MCF 10A (cell line): ENCODE measurements around the gene COX10. TPM values are rescaled to one million over a fixed set of nuclear protein-coding genes. Genes with fewer than 3 reads are reported as not detected.
"Not testable (repeated sequence)": the region's sequence is repeated elsewhere in the genome, so short reads cannot be mapped to it uniquely, and the experiment has no call there.

Experiments
- BruUV-seq: library from RNA; stranded (reverse); fragments of 400-500 nt; replicated peaks from 2 replicates; lab custom pipeline; 2021; lab: Mats Ljungman, UMichigan
- CTCF ChIA-PET: fragments of 300-600 bp; sonication (Branson Sonifier 250); formaldehyde crosslinking; extraction: SDS; loops from one replicate; lab custom pipeline; 2021; ENCODE audit warnings: antibody characterized with exemption, inconsistent platforms; lab: Yijun Ruan, JAX
- POLR2A ChIA-PET: fragments of 300-600, 350-650 bp; sonication (Branson Sonifier 250); formaldehyde crosslinking; extraction: SDS; loops from one replicate; lab custom pipeline; 2020; ENCODE audit warnings: antibody characterized with exemption, inconsistent platforms; lab: Yijun Ruan, JAX
- DNase-seq: peaks from one replicate; pipeline ENCODE4 v3.0.0-alpha.2; 2018; ENCODE audit not compliant: unreplicated experiment
- H3K27ac Mint-ChIP-seq: one replicate; pipeline ENCODE4 v1.8.0; 2022; ENCODE audit warnings: mild to moderate bottlenecking, low read depth, mixed read lengths; ENCODE audit not compliant: unreplicated experiment
- H3K27me3 Mint-ChIP-seq: one replicate; pipeline ENCODE4 v1.8.0; 2022; ENCODE audit warnings: mixed read lengths; ENCODE audit not compliant: insufficient read depth, unreplicated experiment
- H3K36me3 Mint-ChIP-seq: one replicate; pipeline ENCODE4 v1.8.0; 2022; ENCODE audit warnings: mild to moderate bottlenecking, moderate library complexity, mixed read lengths; ENCODE audit not compliant: insufficient read depth, unreplicated experiment
- H3K4me1 Mint-ChIP-seq: one replicate; pipeline ENCODE4 v1.8.0; 2022; ENCODE audit warnings: mixed read lengths; ENCODE audit not compliant: insufficient read depth, unreplicated experiment
- H3K4me3 Mint-ChIP-seq: one replicate; pipeline ENCODE4 v1.8.0; 2022; ENCODE audit warnings: mild to moderate bottlenecking, moderate library complexity, mixed read lengths; ENCODE audit not compliant: unreplicated experiment
- H3K9me3 Mint-ChIP-seq: one replicate; pipeline ENCODE4 v1.8.0; 2022; ENCODE audit warnings: mixed read lengths; ENCODE audit not compliant: unreplicated experiment
- intact Hi-C: fragments of 100-400 bp; cut with micrococcal nuclease; formaldehyde crosslinking; loops from 2 replicates; pipeline ENCODE4 v1.14.1; 2022
- total RNA-seq: library from RNA; stranded (reverse); gene quantifications from 2 replicates; pipeline ENCODE4 v1.2.3, GENCODE V29; 2022
- TF ChIP-seq, protein P1 (sequence below): fragments of 200-600 bp; IDR thresholded peaks from one replicate; pipeline ENCODE4 v1.8.0; 2022; ENCODE audit warnings: antibody characterized with exemption, mild to moderate bottlenecking; ENCODE audit not compliant: unreplicated experiment

Gene COX10
- total RNA-seq, 1 experiment from 2014 or later: 21.0 TPM

DNA sequence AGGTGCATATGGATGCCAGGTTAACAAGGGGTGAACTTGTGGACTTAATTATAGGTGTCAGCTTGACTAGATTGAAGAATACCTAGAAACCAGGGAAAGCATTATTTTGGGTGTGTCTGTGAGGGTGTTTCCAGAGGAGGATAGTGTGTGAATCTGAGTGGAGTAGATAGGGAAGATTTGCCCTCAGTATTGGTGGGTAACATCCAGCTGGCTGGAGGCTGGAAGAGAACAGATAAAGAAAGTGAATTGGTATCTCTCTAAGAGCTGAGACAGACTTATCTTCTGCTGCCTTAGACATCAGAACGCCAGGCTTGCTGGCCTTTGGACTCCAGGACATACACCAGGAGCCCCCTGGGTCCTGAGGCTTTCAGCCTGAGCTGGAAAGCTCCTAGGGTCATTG is 92.1 kb downstream of the COX10 start:
- DNase-seq: no peak
- CTCF ChIA-PET: no interaction called here
- POLR2A ChIA-PET: interaction anchor here (0.6 to 1.0 kb wide), 2 partner anchors 45 to 512 kb away, joined by 3 read pairs; no protein-coding TSS in a partner anchor
- Mint-ChIP-seq H3K4me1 (no peaks in the 10 kb centered on the region), H3K27ac (no peak overlapping the region), H3K36me3 (peaks cover 4% of the 10 kb centered on the region), H3K4me3 (no peak overlapping the region), H3K9me3 (no peaks in the 10 kb centered on the region), H3K27me3 (no peaks in the 10 kb centered on the region)
- TF ChIP-seq, protein P1, sequence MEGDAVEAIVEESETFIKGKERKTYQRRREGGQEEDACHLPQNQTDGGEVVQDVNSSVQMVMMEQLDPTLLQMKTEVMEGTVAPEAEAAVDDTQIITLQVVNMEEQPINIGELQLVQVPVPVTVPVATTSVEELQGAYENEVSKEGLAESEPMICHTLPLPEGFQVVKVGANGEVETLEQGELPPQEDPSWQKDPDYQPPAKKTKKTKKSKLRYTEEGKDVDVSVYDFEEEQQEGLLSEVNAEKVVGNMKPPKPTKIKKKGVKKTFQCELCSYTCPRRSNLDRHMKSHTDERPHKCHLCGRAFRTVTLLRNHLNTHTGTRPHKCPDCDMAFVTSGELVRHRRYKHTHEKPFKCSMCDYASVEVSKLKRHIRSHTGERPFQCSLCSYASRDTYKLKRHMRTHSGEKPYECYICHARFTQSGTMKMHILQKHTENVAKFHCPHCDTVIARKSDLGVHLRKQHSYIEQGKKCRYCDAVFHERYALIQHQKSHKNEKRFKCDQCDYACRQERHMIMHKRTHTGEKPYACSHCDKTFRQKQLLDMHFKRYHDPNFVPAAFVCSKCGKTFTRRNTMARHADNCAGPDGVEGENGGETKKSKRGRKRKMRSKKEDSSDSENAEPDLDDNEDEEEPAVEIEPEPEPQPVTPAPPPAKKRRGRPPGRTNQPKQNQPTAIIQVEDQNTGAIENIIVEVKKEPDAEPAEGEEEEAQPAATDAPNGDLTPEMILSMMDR: no peak
- no TSS peak for BruUV-seq
- intact Hi-C loops: no loop called here

DNA sequence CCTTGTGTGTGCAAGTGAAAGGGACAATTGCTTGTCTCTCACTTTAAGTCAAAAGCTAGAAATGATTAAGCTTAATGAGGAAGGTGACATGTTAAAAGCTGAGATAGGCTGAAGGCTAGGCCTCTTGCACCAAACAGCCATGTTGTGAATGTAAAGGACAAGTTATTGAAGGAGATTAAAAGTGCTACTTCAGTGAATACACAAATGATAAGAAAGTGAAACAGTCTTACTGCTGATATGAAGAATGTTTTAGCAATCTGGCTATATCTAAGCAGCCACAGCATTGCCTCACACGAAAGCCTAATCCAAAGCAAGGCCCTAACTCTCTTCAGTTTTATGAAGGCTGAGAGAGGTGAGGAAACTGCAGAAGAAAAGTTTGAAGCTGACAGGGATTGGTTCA is 96.3 kb downstream of the COX10 start:
- ChIA-PET POLR2A (no interaction called here), CTCF (interaction anchor here (0.6 to 1.0 kb wide), 2 partner anchors 41 to 571 kb away, joined by 3 read pairs; no protein-coding TSS in a partner anchor)
- Mint-ChIP-seq H3K36me3 (peaks cover 4% of the 10 kb centered on the region), H3K4me3 (no peak overlapping the region), H3K27ac (no peak overlapping the region), H3K27me3 (no peaks in the 10 kb centered on the region), H3K9me3 (peaks cover 14% of the 10 kb centered on the region), H3K4me1 (no peaks in the 10 kb centered on the region)
- no peak for DNase-seq
- no TSS peak for BruUV-seq
- TF ChIP-seq, protein P1: no peak
- intact Hi-C loops: no loop called here

DNA sequence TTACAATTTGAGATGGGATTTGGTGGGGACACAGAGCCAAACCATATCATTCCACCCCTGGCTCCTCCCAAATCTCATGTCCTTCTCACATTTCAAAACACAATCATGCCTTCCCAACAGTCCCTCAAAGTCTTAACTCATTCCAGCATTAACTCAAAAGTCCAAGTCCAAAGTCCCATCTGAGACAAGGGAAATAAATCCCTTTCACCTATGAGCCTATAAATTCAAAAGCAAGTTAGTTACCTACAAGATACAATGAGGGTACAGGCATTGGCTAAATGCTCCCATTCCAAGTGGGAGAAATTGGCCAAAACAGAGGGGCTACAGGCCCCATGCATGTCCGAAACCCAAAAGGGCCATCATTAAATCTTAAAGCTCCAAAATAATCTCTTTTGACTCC is 98.5 kb downstream of the COX10 start:
- BruUV-seq, DNase-seq, H3K27me3 Mint-ChIP-seq, H3K4me1 Mint-ChIP-seq, intact Hi-C loops, H3K27ac Mint-ChIP-seq, H3K36me3 Mint-ChIP-seq, POLR2A ChIA-PET, H3K4me3 Mint-ChIP-seq: not testable (repeated sequence)
- CTCF ChIA-PET: interaction anchor here (0.6 kb wide), 1 partner anchor 58 kb away, joined by 3 read pairs; no protein-coding TSS in a partner anchor
- H3K9me3 Mint-ChIP-seq: peaks cover 14% of the 10 kb centered on the region

DNA sequence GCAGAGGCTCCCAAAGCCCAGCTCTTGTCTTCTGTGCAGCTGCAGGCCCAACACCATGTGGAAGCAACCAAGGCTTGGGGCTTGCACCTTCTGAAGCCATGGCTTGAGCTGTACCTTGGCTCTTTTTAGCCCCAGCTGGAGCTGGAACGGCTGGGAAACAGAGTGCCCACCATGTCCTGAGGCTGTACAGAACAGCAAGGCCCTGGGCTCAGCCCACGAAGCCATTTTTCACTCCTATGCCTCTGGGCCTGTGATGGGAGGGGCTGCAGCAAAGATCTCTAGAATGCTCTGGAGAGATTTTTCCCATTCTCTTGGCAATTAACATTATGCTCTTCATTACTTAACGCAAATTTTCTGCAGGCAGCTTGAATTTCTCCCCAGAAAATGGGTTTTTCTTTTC is 99.3 kb downstream of the COX10 start:
- Mint-ChIP-seq H3K27me3 (no peaks in the 10 kb centered on the region), H3K36me3 (peaks cover 5% of the 10 kb centered on the region), H3K4me3 (no peak overlapping the region), H3K9me3 (peaks cover 14% of the 10 kb centered on the region), H3K27ac (no peak overlapping the region), H3K4me1 (no peaks in the 10 kb centered on the region)
- no TSS peak for BruUV-seq
- intact Hi-C loops: no loop called here
- ChIA-PET POLR2A (no interaction called here), CTCF (interaction anchor here (0.6 to 0.7 kb wide), 2 partner anchors 57 to 589 kb away, joined by 3 read pairs; no protein-coding TSS in a partner anchor)
- DNase-seq: no peak
- TF ChIP-seq, protein P1: no peak
